Activated CD8-positive, alpha-beta memory T cell treated with anti-CD3 and anti-CD28 coated beads, Interleukin-2, amount 50 U/mL, for 1 hour (primary cell): Measurements from ENCODE around the gene RESF1.
A peak's percentile ranks its signal among the peaks of the same experiment; 100 is the strongest.
"Not testable (repeated sequence)": the region's sequence is repeated elsewhere in the genome, so short reads cannot be mapped to it uniquely, and the experiment has no call there.

Source experiments
- DNase-seq: peaks from one replicate; pipeline ENCODE4 v3.0.0-alpha.2; 2020; ENCODE audit errors: extremely low read depth

RESF1 gene

GRCh38 chr12:31959161-31959700 lies at the start of gene RESF1:
Gene RESF1 (plus strand): TSS chr12:31959415. CDS start chr12:31980956, 21,541 bp downstream.
- peak; percentile 65 for DNase-seq

GRCh38 chr12:31914927-31915326 lies 44.3 kb upstream of the RESF1 start:
- no peak for DNase-seq

- no peak for DNase-seq
Observed at GRCh38 chr12:31915446-31915845, 43.8 kb upstream of the RESF1 start.

GRCh38 chr12:31922341-31923062 lies 36.7 kb upstream of the RESF1 start:
- no peak for DNase-seq

GRCh38 chr12:31923063-31923412 lies 36.2 kb upstream of the RESF1 start:
- DNase-seq: no peak

GRCh38 chr12:31928246-31929026 lies 30.8 kb upstream of the RESF1 start:
- DNase-seq: no peak

- DNase-seq: no peak
Observed at GRCh38 chr12:31929027-31929526, 30.1 kb upstream of the RESF1 start.

- DNase-seq: no peak
Observed at GRCh38 chr12:31931796-31932715, 27.2 kb upstream of the RESF1 start.

GRCh38 chr12:31944299-31944698 lies 14.9 kb upstream of the RESF1 start:
- DNase-seq: no peak

GRCh38 chr12:31947971-31948370 lies 11.2 kb upstream of the RESF1 start:
- no peak for DNase-seq

GRCh38 chr12:31948697-31949359 lies 10.4 kb upstream of the RESF1 start:
- not testable (repeated sequence) for DNase-seq

- no peak for DNase-seq
Observed at GRCh38 chr12:31950088-31950487, 9.1 kb upstream of the RESF1 start.

- DNase-seq: no peak
Observed at GRCh38 chr12:31950492-31950891, 8.7 kb upstream of the RESF1 start.

GRCh38 chr12:31951008-31951407 lies 8.2 kb upstream of the RESF1 start:
- DNase-seq: no peak

GRCh38 chr12:31951939-31952338 lies 7.3 kb upstream of the RESF1 start:
- no peak for DNase-seq

- no peak for DNase-seq
Observed at GRCh38 chr12:31952418-31952817, 6.8 kb upstream of the RESF1 start.

GRCh38 chr12:31954925-31955858 lies 4.0 kb upstream of the RESF1 start:
- DNase-seq: no peak

- no peak for DNase-seq
Observed at GRCh38 chr12:31958569-31959160, 550 bp upstream of the RESF1 start.

- DNase-seq: no peak
Observed at GRCh38 chr12:31959701-31960391, 631 bp downstream of the RESF1 start.
